ENCODE data around the gene ZCCHC14. TPM values are rescaled to one million over a fixed set of nuclear protein-coding genes. Genes with fewer than 3 reads are reported as not detected.
"Not testable (repeated sequence)": the region's sequence is repeated elsewhere in the genome, so short reads cannot be mapped to it uniquely, and the experiment has no call there.

The ZCCHC14 gene
- total RNA-seq, 4 donors from 2014 or later = 8.3 to 19.6 (median 14.7) TPM

DNA sequence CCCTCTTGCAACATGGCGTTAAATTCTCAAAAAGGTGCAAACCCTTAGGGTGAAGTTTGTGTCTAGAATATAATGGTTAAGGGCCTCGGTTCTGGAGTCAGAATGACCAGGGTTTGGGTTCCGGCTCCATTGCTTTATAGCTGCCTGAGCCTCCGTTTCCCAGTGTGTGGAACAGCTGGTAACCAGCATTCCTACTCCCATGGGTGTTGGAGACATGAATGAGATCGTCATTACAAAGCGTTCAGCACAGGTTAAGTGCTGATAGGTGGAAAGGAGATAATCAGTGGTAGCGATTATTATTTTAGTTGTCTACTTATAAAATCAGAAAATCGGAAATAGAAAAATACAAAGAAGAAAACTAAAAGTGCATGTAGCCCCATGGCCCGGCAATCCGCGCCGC is 23.5 kb upstream of the ZCCHC14 start:
- DNase-seq = no peak
- TF ChIP-seq POLR2A (IDR thresholded peaks at IDR 0.05) (no peak), CTCF (IDR thresholded peaks at IDR 0.05) (no peak)
- intact Hi-C loops (cut with DNase I) = no loop called here
- H3K9me3 ChIP-seq = no peaks in the 10 kb centered on the region
- H3K4me1 ChIP-seq = peaks cover 14 to 45% (median 21%) of the 10 kb centered on the region in 3 donors
- WGBS, 2 donors = 95 to 97% methylated on average over 8 to 12 of the region's 12 CpGs
- H3K27me3 ChIP-seq = no peaks in the 10 kb centered on the region
- H3K27ac ChIP-seq = peak overlapping the region in 3 of 4 donors; percentile 53 to 91 (median 69)
- no peak overlapping the region for H3K4me3 ChIP-seq
- no peaks in the 10 kb centered on the region for H3K36me3 ChIP-seq

GRCh38 chr16:87515475-87516330 is 22.9 kb upstream of the ZCCHC14 start:
- WGBS, 2 donors = 60 to 84% methylated on average over 6 to 9 of the region's 19 CpGs
- Histone ChIP-seq H3K4me3 (no peak overlapping the region), H3K27ac (peak overlapping the region in 3 of 4 donors; percentile 53 to 91 (median 69)), H3K9me3 (no peaks in the 10 kb centered on the region), H3K4me1 (peaks cover 14 to 45% (median 21%) of the 10 kb centered on the region in 3 donors), H3K36me3 (no peaks in the 10 kb centered on the region), H3K27me3 (no peaks in the 10 kb centered on the region)
- TF ChIP-seq POLR2A (IDR thresholded peaks at IDR 0.05) (no peak), CTCF (IDR thresholded peaks at IDR 0.05) (no peak)
- intact Hi-C loops (cut with DNase I) = no loop called here
- DNase-seq = no peak

DNA sequence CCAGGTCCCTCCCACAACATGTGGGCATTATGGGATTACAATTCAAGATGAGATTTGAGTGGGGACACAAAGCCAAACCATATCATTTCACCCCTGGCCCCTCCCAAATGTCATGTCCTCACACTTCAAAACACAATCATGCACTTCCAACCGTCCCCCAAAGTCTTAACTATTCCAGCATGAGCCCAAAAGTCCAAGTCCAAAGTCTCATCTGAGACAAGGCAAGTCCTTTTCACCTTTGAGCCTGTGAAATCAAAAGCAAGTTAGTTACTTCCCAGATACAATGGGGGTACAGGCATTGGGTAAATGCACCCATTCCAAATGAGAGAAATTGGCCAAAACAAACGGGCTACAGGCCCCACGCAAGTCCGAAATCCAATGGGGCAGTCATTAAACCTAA is 17.0 kb upstream of the ZCCHC14 start:
- H3K4me1 ChIP-seq = peaks cover 0 to 15% (median 0%) of the 10 kb centered on the region in 3 donors
- intact Hi-C loops (cut with DNase I); DNase-seq; H3K27ac ChIP-seq; H3K9me3 ChIP-seq; H3K36me3 ChIP-seq; H3K4me3 ChIP-seq; H3K27me3 ChIP-seq: not testable (repeated sequence)
- WGBS, 2 donors = 89 to 94% methylated on average over 4 of the region's 4 CpGs

DNA sequence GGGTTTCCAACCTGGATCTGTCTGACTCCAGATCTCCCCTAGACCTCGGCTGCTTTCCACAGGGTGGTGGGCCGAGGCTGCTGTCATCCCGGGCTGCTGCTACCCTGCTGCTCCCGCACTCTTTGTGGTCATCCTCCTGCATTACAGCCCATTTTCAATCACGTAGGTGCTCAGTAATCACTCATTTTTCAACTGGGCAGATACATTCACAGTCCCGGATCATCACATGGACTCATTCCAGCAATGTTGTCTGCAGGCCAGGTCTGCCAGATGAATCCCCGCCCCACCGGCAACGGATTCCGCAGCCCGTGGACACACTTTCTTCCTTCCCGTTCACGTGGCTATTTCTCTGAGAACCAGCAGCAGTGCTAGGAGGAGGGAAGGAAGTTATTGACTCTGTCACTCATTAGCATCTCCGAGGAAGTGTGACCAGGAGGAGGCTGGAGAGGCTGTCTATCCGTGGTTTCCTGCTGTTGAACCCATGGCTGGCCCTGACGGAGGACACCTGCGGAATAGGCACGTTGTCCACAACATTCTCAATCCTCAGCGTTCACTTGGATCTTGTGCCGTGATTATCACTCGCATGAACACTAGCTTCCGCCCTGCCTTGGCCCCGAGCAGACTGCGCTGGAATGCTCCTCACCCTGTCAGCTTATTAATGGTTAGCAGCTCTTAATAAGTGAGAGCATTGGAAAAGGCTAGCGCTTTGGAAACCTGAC is 14.7 kb upstream of the ZCCHC14 start:
- WGBS, 2 donors = 31 to 52% methylated on average over 15 to 25 of the region's 25 CpGs
- Histone ChIP-seq H3K4me1 (peaks cover 0 to 8% (median 0%) of the 10 kb centered on the region in 3 donors), H3K4me3 (peak overlapping the region in 2 of 4 donors; percentile 17 to 35), H3K36me3 (no peaks in the 10 kb centered on the region), H3K27me3 (no peaks in the 10 kb centered on the region), H3K9me3 (no peaks in the 10 kb centered on the region), H3K27ac (peak overlapping the region in 2 of 4 donors; percentile 11 to 42)
- DNase-seq = no peak
- TF ChIP-seq POLR2A (IDR thresholded peaks at IDR 0.05) = no peak
- intact Hi-C loops (cut with DNase I) = no loop called here

DNA sequence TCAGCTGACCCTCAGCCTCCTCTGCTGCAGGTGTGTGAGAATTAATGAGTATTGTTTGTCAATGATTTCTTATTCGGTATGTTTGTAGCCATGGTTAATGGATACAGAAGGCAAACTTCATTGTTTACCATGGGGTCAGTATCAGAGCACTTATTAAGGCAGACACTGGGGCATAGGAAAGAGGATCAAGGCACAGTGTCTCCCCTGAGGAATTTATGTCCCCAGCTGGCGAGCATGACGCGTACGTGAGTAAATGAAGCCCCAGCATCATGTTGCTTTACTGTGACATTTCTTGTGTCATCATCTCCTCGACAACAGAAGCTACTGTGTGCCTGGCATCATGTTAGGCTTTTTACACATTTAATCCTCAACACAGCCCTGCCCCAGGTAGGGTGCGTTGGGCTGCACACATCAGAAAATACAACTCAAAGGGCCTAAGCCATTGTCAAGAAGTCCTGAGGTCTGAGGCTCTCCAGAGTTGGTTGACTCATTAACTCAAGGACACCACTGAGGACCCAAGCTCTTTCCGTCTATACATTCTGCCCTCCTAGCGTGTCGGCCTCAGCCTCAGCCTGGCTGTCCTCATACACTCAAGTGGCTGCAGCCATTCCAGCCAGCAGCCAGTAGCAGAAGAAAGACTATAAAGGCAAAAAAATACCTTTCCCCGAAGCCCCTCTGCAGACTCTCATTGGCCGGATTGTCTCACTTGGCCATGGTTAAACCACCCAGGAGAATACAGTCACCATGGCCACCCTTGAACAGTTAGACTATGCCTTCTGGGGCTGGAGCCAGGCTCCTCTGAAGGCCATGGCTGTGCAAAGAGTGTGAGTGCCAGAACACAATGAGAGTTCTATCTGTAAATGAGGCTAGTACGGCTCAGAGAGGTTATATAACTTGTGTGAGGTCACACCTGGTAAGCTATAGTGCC is 13.9 kb upstream of the ZCCHC14 start:
- no peaks in the 10 kb centered on the region for H3K36me3 ChIP-seq
- no peaks in the 10 kb centered on the region for H3K9me3 ChIP-seq
- no peak for DNase-seq
- no peaks in the 10 kb centered on the region for H3K27me3 ChIP-seq
- H3K4me1 ChIP-seq = peaks cover 0 to 8% (median 0%) of the 10 kb centered on the region in 3 donors
- WGBS, 2 donors = 74 to 83% methylated on average over 8 to 13 of the region's 13 CpGs
- TF ChIP-seq POLR2A (IDR thresholded peaks at IDR 0.05) = no peak
- intact Hi-C loops (cut with DNase I) = no loop called here
- H3K27ac ChIP-seq = peak overlapping the region in 1 of 4 donors; percentile 11
- H3K4me3 ChIP-seq = no peak overlapping the region

DNA sequence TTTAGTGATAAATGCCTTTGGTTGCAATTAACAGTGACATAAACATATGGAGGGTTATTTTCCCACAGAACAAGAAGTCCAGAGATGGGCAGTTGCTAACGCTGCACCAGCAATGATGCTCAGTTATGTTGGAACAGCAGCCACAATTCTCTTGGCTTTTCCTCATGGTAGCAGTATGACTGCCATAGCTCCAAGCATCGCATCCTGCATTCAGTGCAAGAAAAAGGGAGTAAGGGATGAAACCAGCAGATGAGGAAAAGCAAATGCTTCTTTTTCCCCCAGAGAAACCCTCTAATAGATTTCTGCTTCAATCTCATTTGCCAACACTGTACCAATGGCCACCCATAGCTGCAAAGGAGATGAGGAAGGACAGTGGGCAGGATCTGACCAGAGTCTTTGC is 13.0 kb upstream of the ZCCHC14 start:
- DNase-seq = no peak
- Histone ChIP-seq H3K9me3 (no peaks in the 10 kb centered on the region), H3K27ac (no peak overlapping the region), H3K36me3 (no peaks in the 10 kb centered on the region), H3K27me3 (no peaks in the 10 kb centered on the region), H3K4me1 (peaks cover 0 to 8% (median 0%) of the 10 kb centered on the region in 3 donors), H3K4me3 (no peak overlapping the region)
- intact Hi-C loops (cut with DNase I) = no loop called here
- TF ChIP-seq CTCF (IDR thresholded peaks at IDR 0.05) (no peak), POLR2A (IDR thresholded peaks at IDR 0.05) (no peak)
- 96% methylated on average over 2 of the region's 2 CpGs for WGBS, 2 donors

DNA sequence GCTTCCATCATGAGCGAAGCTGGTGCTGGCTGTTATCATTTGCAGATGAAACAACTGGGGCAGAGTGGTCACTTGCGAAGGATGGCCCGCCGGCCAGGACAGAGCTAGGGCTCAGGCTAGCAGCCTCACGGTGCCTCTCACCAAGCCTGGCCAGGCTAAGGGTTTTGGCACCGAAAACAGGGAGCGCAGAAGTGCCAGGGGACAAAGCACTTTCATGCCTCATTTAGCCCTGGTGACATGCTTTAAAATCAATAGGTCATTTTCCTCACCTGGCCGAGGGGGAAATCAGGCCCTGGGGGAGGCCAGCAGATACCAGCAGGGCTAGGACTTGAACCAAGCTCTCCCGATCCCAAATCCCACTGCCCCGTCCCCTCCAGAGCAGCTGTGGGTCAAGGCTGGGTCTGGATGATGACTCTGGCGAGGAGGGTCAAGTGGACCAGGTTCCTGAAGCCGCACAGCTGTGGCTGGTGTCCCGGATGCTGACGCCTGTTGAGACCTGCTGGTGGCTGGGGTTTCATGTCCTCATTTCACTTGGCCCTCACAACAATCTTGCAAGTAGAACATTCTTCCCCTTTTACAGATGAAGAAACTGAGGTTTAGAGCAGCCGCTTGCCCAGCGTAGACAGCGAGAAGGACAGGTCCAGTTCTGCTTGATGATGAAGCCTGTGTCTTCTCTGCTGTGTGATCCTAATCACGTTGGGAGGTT is 10.6 kb upstream of the ZCCHC14 start:
- H3K9me3 ChIP-seq; DNase-seq; H3K27ac ChIP-seq; H3K4me3 ChIP-seq; intact Hi-C loops (cut with DNase I); H3K27me3 ChIP-seq; H3K36me3 ChIP-seq: not testable (repeated sequence)
- WGBS, 2 donors = 80 to 86% methylated on average over 7 to 10 of the region's 18 CpGs
- peaks cover 0 to 14% (median 0%) of the 10 kb centered on the region in 3 donors for H3K4me1 ChIP-seq

All from esophagus squamous epithelium (tissue), 5 donors.